GM12878 (cell line): ENCODE data around the gene ZMIZ1. TPM values are rescaled to one million over a fixed set of nuclear protein-coding genes. Genes with fewer than 3 reads are reported as not detected.

Experiments
- ATAC-seq: fragments of 200-7000 bp; cut with Tn5 transposase; 3 replicates; pipeline ENCODE4 v1.9.1; 2020; ENCODE audit warnings: mild to moderate bottlenecking, moderate library complexity
- BruUV-seq: library from RNA; stranded (reverse); fragments of 400-500 nt; replicated peaks from 2 replicates; lab custom pipeline; 2021; lab: Mats Ljungman, UMichigan
- CTCF ChIA-PET: fragments of 300-600 bp; sonication (Branson Sonifier 250); formaldehyde crosslinking; extraction: SDS; loops from one replicate; lab custom pipeline; 2021; ENCODE audit warnings: inconsistent platforms; lab: Yijun Ruan, JAX
- POLR2A ChIA-PET: fragments of 350-600 bp; formaldehyde crosslinking; extraction: SDS; loops from one replicate; lab custom pipeline; 2021; ENCODE audit warnings: inconsistent platforms; lab: Charles Lee
- RAD21 ChIA-PET: fragments of 300-600 bp; sonication (Branson Sonifier 250); formaldehyde crosslinking; loops from one replicate; lab custom pipeline; 2023; ENCODE audit warnings: antibody characterized with exemption; ENCODE audit not compliant: unreplicated experiment; lab: Charles Lee
- SMC1A ChIA-PET: fragments of 300-600 bp; sonication (Branson Sonifier 250); formaldehyde crosslinking; loops from one replicate; lab custom pipeline; 2023; ENCODE audit not compliant: unreplicated experiment, uncharacterized antibody; lab: Charles Lee
- DNase-seq: peaks from one replicate; pipeline ENCODE4 v3.0.0-alpha.2; 2011; ENCODE audit warnings: low read depth, low spot score
- FAIRE-seq: peaks from 3 replicates; lab custom pipeline; 2011; peaks lifted over from hg19 to GRCh38; lab: Jason Lieb, UNC
- H2AFZ ChIP-seq: 2 replicates; pipeline ENCODE4 v1.6.0; 2011; ENCODE audit warnings: low read depth, low read length, control low read depth; ENCODE audit not compliant: control insufficient read depth
- H3K27ac ChIP-seq: 2 replicates; pipeline ENCODE4 v1.5.1; 2011; ENCODE audit warnings: control low read depth; ENCODE audit not compliant: control insufficient read depth, insufficient read depth
- H3K27me3 ChIP-seq, 2 experiments: replicated peaks in 1 of 2; 2 replicates each; pipeline versions ENCODE4 v1.6.0 to v1.6.1; 2011; ENCODE audit warnings: low read length in 1 of 2; ENCODE audit not compliant: control insufficient read depth in 2 of 2, insufficient read depth in 2 of 2
- H3K36me3 ChIP-seq, 2 experiments: 2 replicates each; pipeline ENCODE4 v1.5.1; 2011; ENCODE audit warnings: low read length in 1 of 2; ENCODE audit not compliant: control insufficient read depth in 2 of 2, insufficient read depth in 2 of 2
- H3K4me1 ChIP-seq: 2 replicates; pipeline ENCODE4 v1.6.1; 2011; ENCODE audit warnings: mild to moderate bottlenecking, low read length, moderate library complexity, mixed read lengths; ENCODE audit not compliant: control insufficient read depth, insufficient read depth
- H3K4me2 ChIP-seq: 2 replicates; pipeline ENCODE4 v1.6.0; 2011; ENCODE audit warnings: control low read depth; ENCODE audit not compliant: control insufficient read depth, insufficient read depth
- H3K4me3 ChIP-seq: fragments of 200-600 bp; sonication (generic); 2 replicates; pipeline ENCODE4 v1.5.1; 2016
- H3K79me2 ChIP-seq: 2 replicates; pipeline ENCODE4 v1.6.0; 2011; ENCODE audit warnings: low read length; ENCODE audit not compliant: control insufficient read depth, insufficient read depth
- H3K9ac ChIP-seq: 2 replicates; pipeline ENCODE4 v1.8.0; 2011; ENCODE audit warnings: low read length, control low read depth, mixed read lengths; ENCODE audit not compliant: control insufficient read depth, insufficient read depth
- H3K9me3 ChIP-seq: replicated peaks from 3 replicates; pipeline ENCODE4 v1.5.1; 2011; ENCODE audit warnings: mild to moderate bottlenecking, low read length; ENCODE audit not compliant: control insufficient read depth, insufficient read depth
- H4K20me1 ChIP-seq: 2 replicates; pipeline ENCODE4 v1.6.0; 2011; ENCODE audit not compliant: control insufficient read depth, insufficient read depth
- BCL3 ChIP-seq: IDR thresholded peaks from 2 replicates; pipeline ENCODE4 v1.6.1; 2011; ENCODE audit warnings: borderline replicate concordance, low read depth, mild to moderate bottlenecking, moderate library complexity, low read length; ENCODE audit not compliant: insufficient read depth, poor library complexity, severe bottlenecking
- BHLHE40 ChIP-seq, 2 experiments: fragments of 450-650 bp in 1 of 2; IDR thresholded peaks; 2 replicates each; pipeline ENCODE4 v1.6.1; 2011 to 2017; ENCODE audit warnings: low read depth in 2 of 2, borderline replicate concordance in 1 of 2, improper control_type of control experiment in 1 of 2, low read length in 1 of 2, mild to moderate bottlenecking in 1 of 2
- CBFB ChIP-seq: IDR thresholded peaks from 2 replicates; pipeline ENCODE4 v1.6.1; 2016; ENCODE audit warnings: antibody characterized with exemption, low read depth
- CREM ChIP-seq: IDR thresholded peaks from 2 replicates; pipeline ENCODE4 v1.6.1; 2014; ENCODE audit warnings: antibody characterized with exemption, low read depth
- IKZF1 ChIP-seq: fragments of 450-650 bp; conservative IDR thresholded peaks from 2 replicates; pipeline ENCODE4 v1.6.1; 2017; ENCODE audit warnings: antibody characterized with exemption, mild to moderate bottlenecking
- MEF2A ChIP-seq: IDR thresholded peaks from 2 replicates; pipeline ENCODE4 v1.6.1; 2011; ENCODE audit warnings: low read depth, mild to moderate bottlenecking, low read length, moderate library complexity; ENCODE audit not compliant: insufficient read depth
- NBN ChIP-seq: fragments of 450-650 bp; IDR thresholded peaks from 2 replicates; pipeline ENCODE4 v1.6.1; 2016
- POLR2A ChIP-seq: IDR thresholded peaks from 2 replicates; pipeline ENCODE4 v1.6.1; 2011; ENCODE audit warnings: low read depth, mild to moderate bottlenecking, low read length
- SP1 ChIP-seq: IDR thresholded peaks from one replicate; pipeline ENCODE4 v1.6.1; 2011; ENCODE audit warnings: low read depth, low read length
- SPI1 ChIP-seq: IDR thresholded peaks from 2 replicates; pipeline ENCODE4 v1.6.1; 2011; ENCODE audit warnings: low read depth, mild to moderate bottlenecking, low read length, moderate library complexity, borderline replicate concordance; ENCODE audit not compliant: insufficient read depth
- TAF1 ChIP-seq: IDR thresholded peaks from 2 replicates; pipeline ENCODE4 v1.6.1; 2011; ENCODE audit warnings: mild to moderate bottlenecking, low read depth, low read length, borderline replicate concordance
- ZZZ3 ChIP-seq: IDR thresholded peaks from 2 replicates; pipeline ENCODE4 v1.6.1; 2011; ENCODE audit warnings: low read depth; ENCODE audit not compliant: control insufficient read depth, insufficient read length
- WGBS: methylation state at CpG from one replicate; pipeline ENCODE4 v1.1.6; 2016; ENCODE audit warnings: low lambda C conversion rate; ENCODE audit not compliant: insufficient replicate concordance, insufficient coverage; ENCODE audit errors: missing lambda C conversion rate; 5-methylcytosine and 5-hydroxymethylcytosine counted together
- in situ Hi-C: fragments of 300-500 bp; cut with MboI; formaldehyde crosslinking; loops from 9 replicates; pipeline ENCODE4 v1.14.3; 2018; ENCODE audit warnings: mixed read lengths
- intact Hi-C: fragments of 100-400 bp; cut with micrococcal nuclease; formaldehyde crosslinking; loops from one replicate; pipeline ENCODE4 v1.14.2; 2022; ENCODE audit not compliant: unreplicated experiment
- polyA plus RNA-seq, 11 experiments: library from polyadenylated mRNA; depleted of rRNA in 4 of 11; unstranded in 6 of 11; stranded (reverse) in 5 of 11; fragments of >200 nt; fragmentation: Nextera tagmentation in 4 of 11; fragmentation: Illumina TruSeq in 1 of 11; extraction: Ambion mirVana in 4 of 11; extraction: Trizol in 1 of 11; gene quantifications; 1 replicate in 1 of 11; 2 replicates in 10 of 11; pipeline versions ENCODE4 v1.2.1 to v1.2.3, GENCODE V29; 2011 to 2016; ENCODE audit warnings: inconsistent platforms in 2 of 11, missing spikeins in 2 of 11, low read depth in 1 of 11
- total RNA-seq, 4 experiments: library from RNA; depleted of rRNA in 3 of 4; stranded (reverse); fragments of >200 nt in 3 of 4; fragmentation: Illumina TruSeq in 1 of 4; extraction: Trizol in 1 of 4; gene quantifications; 2 replicates each; pipeline versions ENCODE4 v1.2.1 to v1.2.3, GENCODE V29; 2013 to 2021
- TF ChIP-seq, protein P1 (sequence below): IDR thresholded peaks from 2 replicates; pipeline ENCODE4 v1.6.1; 2012; ENCODE audit warnings: low read length, inconsistent platforms
- TF ChIP-seq, protein P2 (sequence below): fragments of 450-650 bp; IDR thresholded peaks from 2 replicates; pipeline ENCODE4 v1.6.1; 2017; ENCODE audit warnings: mild to moderate bottlenecking, moderate library complexity
- TF ChIP-seq, protein P3 (sequence below): fragments of 450-650 bp; conservative IDR thresholded peaks from 2 replicates; pipeline ENCODE4 v1.6.1; 2017; ENCODE audit warnings: mild to moderate bottlenecking, moderate library complexity

ZMIZ1 gene
- total and polyA plus RNA-seq, 10 of the 15 experiments (the other 5 are each of a cell fraction or from before 2014, with no cell fraction given): 3.1 to 82.3 (median 14.9) TPM

DNA sequence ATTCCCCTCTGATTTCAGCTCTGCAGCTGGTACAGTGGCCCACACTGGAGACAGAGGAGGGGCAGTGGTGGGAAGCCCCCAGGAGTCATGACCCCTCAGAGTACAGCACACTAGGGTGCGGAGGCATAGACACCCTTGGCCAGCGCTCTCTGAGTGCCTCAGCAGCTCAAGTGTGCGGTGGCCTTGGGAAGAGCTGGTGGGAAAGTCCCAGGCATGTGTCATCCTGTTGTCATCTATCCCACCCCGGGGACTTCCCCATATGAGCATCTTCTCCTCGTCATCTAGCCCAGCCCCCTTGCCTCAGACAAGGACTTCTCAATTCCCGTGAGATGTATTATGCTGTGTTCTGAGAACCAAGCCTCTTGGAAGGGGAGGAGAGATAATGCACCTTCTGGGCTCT, 262.9 kb downstream of the ZMIZ1 start:
- Histone ChIP-seq H3K4me3 (no peak overlapping the region), H2AFZ (no peak overlapping the region; the same call in 1 of the 2 replicates), H3K9ac (no peak overlapping the region), H3K36me3 (no peaks in the 10 kb centered on the region), H3K27ac (peak overlapping the region; percentile 62), H3K79me2 (no peaks in the 10 kb centered on the region), H4K20me1 (no peaks in the 10 kb centered on the region), H3K27me3 (no peaks in the 10 kb centered on the region), H3K4me2 (peak overlapping the region; percentile 45), H3K4me1 (peaks cover 20% of the 10 kb centered on the region), H3K9me3 (no peaks in the 10 kb centered on the region)
- no TSS peak for BruUV-seq
- DNase-seq (peak; percentile 81), FAIRE-seq (peak; percentile 89), ATAC-seq (peak; percentile 94)
- in situ Hi-C loops: no loop called here
- ChIA-PET SMC1A (interaction anchor here (0.7 to 2.8 kb wide), 10 partner anchors 10 to 90 kb away, joined by 3 to 17 read pairs (median 5); partner anchors contain the start of gene PPIF), CTCF (interaction anchor here (0.6 to 1.4 kb wide), 8 partner anchors 9 to 86 kb away, joined by 3 to 6 read pairs (median 4); no protein-coding TSS in a partner anchor), RAD21 (interaction anchor here (0.6 to 2.1 kb wide), 9 partner anchors 10 to 136 kb away, joined by 3 to 8 read pairs (median 5); no protein-coding TSS in a partner anchor), POLR2A (interaction anchor here (0.8 to 2.5 kb wide), 8 partner anchors 9 to 87 kb away, joined by 3 to 13 read pairs (median 4); partner anchors contain the start of gene PPIF)
- intact Hi-C loops: no loop called here
- WGBS: 5% methylated on average over 6 of the region's 6 CpGs
- peak; percentile 88 for TF ChIP-seq IKZF1
- no peak for TF ChIP-seq ZZZ3
- TF ChIP-seq CBFB: no peak
- TF ChIP-seq CREM: peak; percentile 66; the same call in 1 of the 2 replicates
- TF ChIP-seq SPI1: peak; percentile 69; the same call in 1 of the 2 replicates
- TF ChIP-seq POLR2A: peak; percentile 76
- TF ChIP-seq SP1: peak; percentile 31
- 0 out of 2 replicates have a peak, but pooled peaks have one; percentile 34 for TF ChIP-seq TAF1
- TF ChIP-seq, protein P1, sequence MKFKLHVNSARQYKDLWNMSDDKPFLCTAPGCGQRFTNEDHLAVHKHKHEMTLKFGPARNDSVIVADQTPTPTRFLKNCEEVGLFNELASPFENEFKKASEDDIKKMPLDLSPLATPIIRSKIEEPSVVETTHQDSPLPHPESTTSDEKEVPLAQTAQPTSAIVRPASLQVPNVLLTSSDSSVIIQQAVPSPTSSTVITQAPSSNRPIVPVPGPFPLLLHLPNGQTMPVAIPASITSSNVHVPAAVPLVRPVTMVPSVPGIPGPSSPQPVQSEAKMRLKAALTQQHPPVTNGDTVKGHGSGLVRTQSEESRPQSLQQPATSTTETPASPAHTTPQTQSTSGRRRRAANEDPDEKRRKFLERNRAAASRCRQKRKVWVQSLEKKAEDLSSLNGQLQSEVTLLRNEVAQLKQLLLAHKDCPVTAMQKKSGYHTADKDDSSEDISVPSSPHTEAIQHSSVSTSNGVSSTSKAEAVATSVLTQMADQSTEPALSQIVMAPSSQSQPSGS: peak; percentile 58; the same call in 1 of the 2 replicates
- peak; percentile 62 for TF ChIP-seq BCL3
- TF ChIP-seq, protein P2, sequence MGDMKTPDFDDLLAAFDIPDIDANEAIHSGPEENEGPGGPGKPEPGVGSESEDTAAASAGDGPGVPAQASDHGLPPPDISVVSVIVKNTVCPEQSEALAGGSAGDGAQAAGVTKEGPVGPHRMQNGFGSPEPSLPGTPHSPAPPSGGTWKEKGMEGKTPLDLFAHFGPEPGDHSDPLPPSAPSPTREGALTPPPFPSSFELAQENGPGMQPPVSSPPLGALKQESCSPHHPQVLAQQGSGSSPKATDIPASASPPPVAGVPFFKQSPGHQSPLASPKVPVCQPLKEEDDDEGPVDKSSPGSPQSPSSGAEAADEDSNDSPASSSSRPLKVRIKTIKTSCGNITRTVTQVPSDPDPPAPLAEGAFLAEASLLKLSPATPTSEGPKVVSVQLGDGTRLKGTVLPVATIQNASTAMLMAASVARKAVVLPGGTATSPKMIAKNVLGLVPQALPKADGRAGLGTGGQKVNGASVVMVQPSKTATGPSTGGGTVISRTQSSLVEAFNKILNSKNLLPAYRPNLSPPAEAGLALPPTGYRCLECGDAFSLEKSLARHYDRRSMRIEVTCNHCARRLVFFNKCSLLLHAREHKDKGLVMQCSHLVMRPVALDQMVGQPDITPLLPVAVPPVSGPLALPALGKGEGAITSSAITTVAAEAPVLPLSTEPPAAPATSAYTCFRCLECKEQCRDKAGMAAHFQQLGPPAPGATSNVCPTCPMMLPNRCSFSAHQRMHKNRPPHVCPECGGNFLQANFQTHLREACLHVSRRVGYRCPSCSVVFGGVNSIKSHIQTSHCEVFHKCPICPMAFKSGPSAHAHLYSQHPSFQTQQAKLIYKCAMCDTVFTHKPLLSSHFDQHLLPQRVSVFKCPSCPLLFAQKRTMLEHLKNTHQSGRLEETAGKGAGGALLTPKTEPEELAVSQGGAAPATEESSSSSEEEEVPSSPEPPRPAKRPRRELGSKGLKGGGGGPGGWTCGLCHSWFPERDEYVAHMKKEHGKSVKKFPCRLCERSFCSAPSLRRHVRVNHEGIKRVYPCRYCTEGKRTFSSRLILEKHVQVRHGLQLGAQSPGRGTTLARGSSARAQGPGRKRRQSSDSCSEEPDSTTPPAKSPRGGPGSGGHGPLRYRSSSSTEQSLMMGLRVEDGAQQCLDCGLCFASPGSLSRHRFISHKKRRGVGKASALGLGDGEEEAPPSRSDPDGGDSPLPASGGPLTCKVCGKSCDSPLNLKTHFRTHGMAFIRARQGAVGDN: 0 out of 2 replicates have a peak, but pooled peaks have one; percentile 19
- peak; percentile 27 to 75; a peak in 2 of 4 replicates for TF ChIP-seq BHLHE40 (IDR thresholded peaks at IDR 0.05; ENCODE audit: borderline replicate concordance in 1 of 2, low read depth in 2 of 2, low read length in 1 of 2)
- TF ChIP-seq MEF2A: 0 out of 2 replicates have a peak, but pooled peaks have one; percentile 10
- TF ChIP-seq, protein P3, sequence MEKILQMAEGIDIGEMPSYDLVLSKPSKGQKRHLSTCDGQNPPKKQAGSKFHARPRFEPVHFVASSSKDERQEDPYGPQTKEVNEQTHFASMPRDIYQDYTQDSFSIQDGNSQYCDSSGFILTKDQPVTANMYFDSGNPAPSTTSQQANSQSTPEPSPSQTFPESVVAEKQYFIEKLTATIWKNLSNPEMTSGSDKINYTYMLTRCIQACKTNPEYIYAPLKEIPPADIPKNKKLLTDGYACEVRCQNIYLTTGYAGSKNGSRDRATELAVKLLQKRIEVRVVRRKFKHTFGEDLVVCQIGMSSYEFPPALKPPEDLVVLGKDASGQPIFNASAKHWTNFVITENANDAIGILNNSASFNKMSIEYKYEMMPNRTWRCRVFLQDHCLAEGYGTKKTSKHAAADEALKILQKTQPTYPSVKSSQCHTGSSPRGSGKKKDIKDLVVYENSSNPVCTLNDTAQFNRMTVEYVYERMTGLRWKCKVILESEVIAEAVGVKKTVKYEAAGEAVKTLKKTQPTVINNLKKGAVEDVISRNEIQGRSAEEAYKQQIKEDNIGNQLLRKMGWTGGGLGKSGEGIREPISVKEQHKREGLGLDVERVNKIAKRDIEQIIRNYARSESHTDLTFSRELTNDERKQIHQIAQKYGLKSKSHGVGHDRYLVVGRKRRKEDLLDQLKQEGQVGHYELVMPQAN: no peak
- TF ChIP-seq NBN: peak; percentile 55
